Measurements from ENCODE around the gene SLC25A4. TPM values are rescaled to one million over a fixed set of nuclear protein-coding genes. Genes with fewer than 3 reads are reported as not detected.

The SLC25A4 gene
- total RNA-seq, 4 donors from 2014 or later: 122 to 180 (median 157) TPM

GRCh38 chr4:185119927-185120630, 23.0 kb upstream of the SLC25A4 start:
- TF ChIP-seq CTCF (IDR thresholded peaks at IDR 0.05) (no peak), POLR2AphosphoS5 (IDR thresholded peaks at IDR 0.05) (no peak), POLR2A (IDR thresholded peaks at IDR 0.05) (no peak), EP300 (IDR thresholded peaks at IDR 0.05) (no peak)
- no peaks in the 10 kb centered on the region for H3K9me3 ChIP-seq
- H3K4me1 ChIP-seq: peaks cover 0 to 8% (median 3%) of the 10 kb centered on the region in 3 donors
- 82 to 88% methylated on average over 2 to 3 of the region's 3 CpGs for WGBS, 2 donors (ENCODE audit: low coverage in 1 of 2)
- H3K27me3 ChIP-seq: no peaks in the 10 kb centered on the region
- H3K27ac ChIP-seq: no peak overlapping the region
- H3K4me3 ChIP-seq: no peak overlapping the region
- no peaks in the 10 kb centered on the region for H3K36me3 ChIP-seq
- no peak for ATAC-seq

- Histone ChIP-seq H3K4me3 (no peak overlapping the region), H3K4me1 (peaks cover 0 to 7% (median 3%) of the 10 kb centered on the region in 3 donors), H3K27me3 (no peaks in the 10 kb centered on the region), H3K27ac (no peak overlapping the region), H3K36me3 (no peaks in the 10 kb centered on the region), H3K9me3 (no peaks in the 10 kb centered on the region)
- TF ChIP-seq POLR2A (IDR thresholded peaks at IDR 0.05) (no peak), EP300 (IDR thresholded peaks at IDR 0.05) (no peak), CTCF (IDR thresholded peaks at IDR 0.05) (no peak), POLR2AphosphoS5 (IDR thresholded peaks at IDR 0.05) (no peak)
- WGBS, 2 donors (ENCODE audit: low coverage in 1 of 2): 57 to 63% methylated on average over 1 to 3 of the region's 6 CpGs
- no peak for ATAC-seq
Measured at GRCh38 chr4:185120631-185120946, 22.5 kb upstream of the SLC25A4 start.

- Histone ChIP-seq H3K27me3 (no peaks in the 10 kb centered on the region), H3K27ac (no peak overlapping the region), H3K36me3 (no peaks in the 10 kb centered on the region), H3K9me3 (no peaks in the 10 kb centered on the region), H3K4me1 (peaks cover 0 to 11% (median 6%) of the 10 kb centered on the region in 3 donors), H3K4me3 (no peak overlapping the region)
- TF ChIP-seq CTCF (IDR thresholded peaks at IDR 0.05): no peak
- no peak for TF ChIP-seq POLR2AphosphoS5 (IDR thresholded peaks at IDR 0.05)
- no peak for TF ChIP-seq POLR2A (IDR thresholded peaks at IDR 0.05)
- no peak for TF ChIP-seq EP300 (IDR thresholded peaks at IDR 0.05)
- no peak for ATAC-seq
- WGBS, 2 donors (ENCODE audit: low coverage in 1 of 2): 84 to 95% methylated on average over 6 of the region's 6 CpGs
Measured at GRCh38 chr4:185122681-185123345, 20.3 kb upstream of the SLC25A4 start.

- H3K4me1 ChIP-seq: peaks cover 0 to 23% (median 6%) of the 10 kb centered on the region in 3 donors
- TF ChIP-seq CTCF (IDR thresholded peaks at IDR 0.05) (no peak), POLR2A (IDR thresholded peaks at IDR 0.05) (no peak), POLR2AphosphoS5 (IDR thresholded peaks at IDR 0.05) (no peak), EP300 (IDR thresholded peaks at IDR 0.05) (no peak)
- H3K36me3 ChIP-seq: no peaks in the 10 kb centered on the region
- no peaks in the 10 kb centered on the region for H3K9me3 ChIP-seq
- H3K4me3 ChIP-seq: no peak overlapping the region
- no peaks in the 10 kb centered on the region for H3K27me3 ChIP-seq
- H3K27ac ChIP-seq: no peak overlapping the region
- no peak for ATAC-seq
- WGBS, 2 donors (ENCODE audit: low coverage in 1 of 2): 44 to 59% methylated on average over 3 of the region's 3 CpGs
Measured at GRCh38 chr4:185124006-185124405, 19.1 kb upstream of the SLC25A4 start.
